Smooth muscle cell (in vitro differentiated cells): ENCODE measurements around the gene EVPL. TPM values are rescaled to one million over a fixed set of nuclear protein-coding genes. Genes with fewer than 3 reads are reported as not detected.

Experiments used
- DNase-seq: peaks from one replicate; lab custom pipeline; 2025; ENCODE audit not compliant: unreplicated experiment; lab: John Stamatoyannopoulos, UW
- H2AFZ ChIP-seq: fragments of 200-600 bp; sonication (generic); 2 replicates; pipeline ENCODE4 v1.6.0; 2016; ENCODE audit warnings: antibody characterized with exemption, low read depth, mild to moderate bottlenecking
- H3F3A ChIP-seq: fragments of 200-600 bp; sonication (generic); 2 replicates; pipeline ENCODE4 v1.6.0; 2017; ENCODE audit warnings: antibody characterized with exemption, low read depth
- H3K27ac ChIP-seq: fragments of 200-600 bp; sonication (generic); 2 replicates; pipeline ENCODE4 v1.5.1; 2016; ENCODE audit warnings: low read depth, mild to moderate bottlenecking
- H3K27me3 ChIP-seq: fragments of 200-600 bp; sonication (generic); 2 replicates; pipeline ENCODE4 v1.6.1; 2016; ENCODE audit warnings: low read depth, mild to moderate bottlenecking
- H3K36me3 ChIP-seq: fragments of 200-600 bp; sonication (generic); 2 replicates; pipeline ENCODE4 v1.5.1; 2016; ENCODE audit warnings: low read depth
- H3K4me1 ChIP-seq: fragments of 200-600 bp; sonication (generic); 2 replicates; pipeline ENCODE4 v1.5.1; 2016; ENCODE audit warnings: low read depth
- H3K4me2 ChIP-seq: fragments of 200-600 bp; sonication (generic); 2 replicates; pipeline ENCODE4 v1.6.0; 2016; ENCODE audit warnings: mild to moderate bottlenecking
- H3K4me3 ChIP-seq: fragments of 200-600 bp; sonication (generic); 2 replicates; pipeline ENCODE4 v1.5.1; 2016; ENCODE audit warnings: mild to moderate bottlenecking
- H3K79me2 ChIP-seq: fragments of 200-600 bp; sonication (generic); 2 replicates; pipeline ENCODE4 v1.6.0; 2016; ENCODE audit warnings: low read depth, mild to moderate bottlenecking
- H3K9ac ChIP-seq: fragments of 200-600 bp; sonication (generic); 2 replicates; pipeline ENCODE4 v1.6.0; 2016; ENCODE audit warnings: low read depth
- H3K9me3 ChIP-seq: fragments of 200-600 bp; sonication (generic); replicated peaks from 2 replicates; pipeline ENCODE4 v1.5.1; 2016; ENCODE audit warnings: low read depth
- H4K20me1 ChIP-seq: fragments of 200-600 bp; sonication (generic); 2 replicates; pipeline ENCODE4 v1.6.0; 2016; ENCODE audit warnings: low read depth
- CTCF ChIP-seq: fragments of 200-600 bp; sonication (generic); IDR thresholded peaks from 2 replicates; pipeline ENCODE4 v1.5.1; 2017; ENCODE audit warnings: borderline replicate concordance, mild to moderate bottlenecking, antibody characterized with exemption; ENCODE audit not compliant: insufficient read depth, poor library complexity, severe bottlenecking
- WGBS: methylation state at CpG from one replicate; pipeline ENCODE4 v1.1.7; 2016; ENCODE audit warnings: low lambda C conversion rate; 5-methylcytosine and 5-hydroxymethylcytosine counted together
- polyA plus RNA-seq: library from polyadenylated mRNA; unstranded; fragments of >200 nt; fragmentation: Nextera tagmentation; extraction: Ambion mirVana; gene quantifications from 2 replicates; pipeline ENCODE4 v1.2.1, GENCODE V29; 2016
- total RNA-seq: library from RNA; depleted of rRNA; stranded (reverse); fragments of >200 nt; gene quantifications from 2 replicates; pipeline ENCODE4 v1.2.3, GENCODE V29; 2014

Gene EVPL
- total RNA-seq (1.6 and 1.9 TPM in 2 replicates), polyA plus RNA-seq (0.77 and 2.0 TPM in 2 replicates)

GRCh38 chr17:76027159-76027839 lies at the start of gene EVPL:
Gene EVPL (minus strand): TSS chr17:76027306. CDS start chr17:76027198, 108 bp downstream.
- Histone ChIP-seq H3K27ac (no peak within 1 kb of the TSS), H3K9me3 (no peaks in the 10 kb centered on the region), H2AFZ (no peak within 1 kb of the TSS), H3K4me1 (peaks cover 4% of the 10 kb centered on the region), H3K4me2 (no peak within 1 kb of the TSS), H3K4me3 (no peak within 1 kb of the TSS), H3K9ac (no peak within 1 kb of the TSS), H3F3A (no peaks in the 10 kb centered on the region), H3K27me3 (no peaks in the 10 kb centered on the region), H3K79me2 (no peaks in the 10 kb centered on the region), H3K36me3 (no peaks in the 10 kb centered on the region), H4K20me1 (no peaks in the 10 kb centered on the region)
- DNase-seq: no peak
- whole genome bisulfite sequencing: 83% methylated on average over 20 of the region's 24 CpGs
- no peak for TF ChIP-seq CTCF

GRCh38 chr17:76076146-76076764 lies 49.1 kb upstream of the EVPL start:
- no peak for TF ChIP-seq CTCF
- H3K9me3 ChIP-seq: no peaks in the 10 kb centered on the region
- H3K4me2 ChIP-seq: no peak overlapping the region
- H2AFZ ChIP-seq: no peak overlapping the region
- no peak overlapping the region for H3K9ac ChIP-seq
- no peak overlapping the region for H3K27ac ChIP-seq
- peaks cover 75% of the 10 kb centered on the region for H3K27me3 ChIP-seq
- peaks cover 11% of the 10 kb centered on the region for H3K79me2 ChIP-seq
- no peak overlapping the region for H3K4me3 ChIP-seq
- no peak for DNase-seq
- no peaks in the 10 kb centered on the region for H3F3A ChIP-seq
- H3K4me1 ChIP-seq: peaks cover 14% of the 10 kb centered on the region
- H4K20me1 ChIP-seq: peaks cover 7% of the 10 kb centered on the region
- 13% methylated on average over 38 of the region's 41 CpGs for WGBS
- H3K36me3 ChIP-seq: no peaks in the 10 kb centered on the region

GRCh38 chr17:76075364-76076145 lies 48.4 kb upstream of the EVPL start:
- H3K27me3 ChIP-seq: peaks cover 70% of the 10 kb centered on the region
- H4K20me1 ChIP-seq: peaks cover 13% of the 10 kb centered on the region
- no peak for TF ChIP-seq CTCF
- no peak overlapping the region for H3K4me3 ChIP-seq
- peaks cover 18% of the 10 kb centered on the region for H3K79me2 ChIP-seq
- H3K4me2 ChIP-seq: no peak overlapping the region
- no peak overlapping the region for H3K9ac ChIP-seq
- no peaks in the 10 kb centered on the region for H3F3A ChIP-seq
- DNase-seq: no peak
- 12% methylated on average over 46 of the region's 48 CpGs for WGBS
- H2AFZ ChIP-seq: no peak overlapping the region
- no peaks in the 10 kb centered on the region for H3K36me3 ChIP-seq
- no peak overlapping the region for H3K27ac ChIP-seq
- H3K4me1 ChIP-seq: peaks cover 21% of the 10 kb centered on the region
- no peaks in the 10 kb centered on the region for H3K9me3 ChIP-seq
